Heart right ventricle (tissue), 16 donors: ENCODE measurements around the gene GAL3ST1. TPM values are rescaled to one million over a fixed set of nuclear protein-coding genes. Genes with fewer than 3 reads are reported as not detected.

Source experiments
- ATAC-seq, 8 donors: fragments of 200-7000 bp; cut with Tn5 transposase; one replicate each; pipeline ENCODE4 v1.9.1; 2020; ENCODE audit warnings: mild to moderate bottlenecking in 8 of 8, moderate library complexity in 8 of 8, moderate number of reproducible peaks in 1 of 8
- DNase-seq, 2 donors: peaks; one replicate each; pipeline ENCODE4 v3.0.0-alpha.2; 2020
- H3K27ac ChIP-seq, 10 donors: fragments of 200-600 bp; sonication (generic) in 2 of 10; one replicate each; pipeline versions ENCODE4 v1.5.0 to v1.8.0; 2020 to 2022; ENCODE audit warnings: mild to moderate bottlenecking in 3 of 10
- H3K27me3 ChIP-seq, 7 donors: fragments of 200-600 bp; one replicate each; pipeline ENCODE4 v1.8.0; 2021 to 2022; ENCODE audit warnings: mild to moderate bottlenecking in 2 of 7
- H3K36me3 ChIP-seq, 9 donors: fragments of 200-600 bp; sonication (generic) in 1 of 9; one replicate each; pipeline versions ENCODE4 v1.5.0 to v1.8.0; 2020 to 2022; ENCODE audit warnings: mild to moderate bottlenecking in 2 of 9
- H3K4me1 ChIP-seq, 9 donors: fragments of 200-600 bp; sonication (generic) in 1 of 9; one replicate each; pipeline versions ENCODE4 v1.5.0 to v1.8.0; 2020 to 2022; ENCODE audit warnings: mild to moderate bottlenecking in 4 of 9
- H3K4me3 ChIP-seq, 10 donors: fragments of 200-600 bp; sonication (generic) in 2 of 10; one replicate each; pipeline versions ENCODE4 v1.5.0 to v1.8.0; 2020 to 2022; ENCODE audit warnings: mild to moderate bottlenecking in 7 of 10, moderate library complexity in 2 of 10
- H3K9me3 ChIP-seq, 11 donors: fragments of 200-600 bp in 10 of 11; sonication (generic) in 2 of 11; one replicate each; pipeline versions ENCODE4 v1.5.0 to v1.8.0; 2013 to 2022; ENCODE audit warnings: mild to moderate bottlenecking in 2 of 11, control low read depth in 1 of 11, moderate library complexity in 1 of 11
- CTCF ChIP-seq, 9 donors: fragments of 200-600 bp; sonication (generic) in 2 of 9; IDR thresholded peaks; one replicate each; pipeline versions ENCODE4 v1.5.0 to v1.8.0; 2021 to 2022; ENCODE audit warnings: antibody characterized with exemption in 9 of 9, mild to moderate bottlenecking in 5 of 9, moderate library complexity in 1 of 9
- WGBS, 2 donors: extraction: QIAGEN DNeasy Blood & Tissue Kit; methylation state at CpG; one replicate each; pipeline ENCODE4 v1.1.7; 2013; ENCODE audit warnings: inconsistent platforms in 1 of 2; 5-methylcytosine and 5-hydroxymethylcytosine counted together
- intact Hi-C, 10 donors: fragments of 100-400 bp; cut with DNase I; formaldehyde crosslinking; loops; one replicate each; pipeline versions ENCODE4 v1.11.1 to v1.14.2; 2022
- polyA plus RNA-seq, 2 donors: library from polyadenylated mRNA; stranded (reverse); fragments of 200-250 nt; gene quantifications; one replicate each; pipeline ENCODE4 v1.2.3, GENCODE V29; 2013
- total RNA-seq, 10 donors: library from RNA; stranded (reverse); fragmentation: NEBNext Ultra II Directional in 3 of 10; extraction: Animal tissue kit (Norgen Biotek cat#: 25700) in 3 of 10; gene quantifications; one replicate each; pipeline versions ENCODE4 v1.2.1 to v1.2.4, GENCODE V29; 2021 to 2023
- donor health status: Arrhythmogenic right ventricular cardiomyopathy.
- donor health status: ischemic (EF 13 %, LVEDD 7.1; RV severe dilation, severe dysfunction).
- donor health status: healthy with polysubstance abuse.
- donor health status: DM: no; HTN: yes; CAD: no.
- donor health status: DM: no; HTN: no; CAD: no.
- donor health status: ischemic (EF 25% LVEDD 6.9; RV normal size, moderate dysfunction).
- donor health status: ischemic (EF 25% LVEDD 5.7; RV mildly dilated, moderate dysfunction).
- donor health status: healthy.
- donor health status: DM: yes; HTN: yes; CAD: no.
- donor health status: Ischemic cardiomyopathy.
- donor health status: ischemic (EF 35%, LVEDD 5.7; RV mildly dilated, moderate dysfunction).
- donor health status: nonischemic (EF 11% LVEDD 7.7; RV severe dilation, severe dysfunction).
- donor health status: DM: yes; HTN: yes; CAD: no.
- donor health status: PGD.
- donor health status: ischemic (EF 29% LVEDD 5.4; RV normal size, mild dysfunction).
- donor health status: nonischemic (EF 23%, LVEDD 6.1; RV moderate dilation, normal function).

GAL3ST1 gene
- total and polyA plus RNA-seq, 12 donors, result 0.22 to 0.49 (median 0.28) TPM; not detected in 8

- H3K9me3 ChIP-seq, result no peaks in the 10 kb centered on the region
- ATAC-seq (peak; percentile 18 to 74 (median 69)), DNase-seq (peak; percentile 9 to 47)
- WGBS, 2 donors, result 39 to 43% methylated on average over 12 of the region's 12 CpGs
- H3K27ac ChIP-seq, result peak overlapping the region in 1 of 10 donors; percentile 12
- H3K36me3 ChIP-seq, result peaks cover 9 to 48% (median 39%) of the 10 kb centered on the region in 9 donors
- H3K4me3 ChIP-seq, result peak overlapping the region in 1 of 10 donors; percentile 13
- H3K27me3 ChIP-seq, result peaks cover 0 to 18% (median 0%) of the 10 kb centered on the region in 7 donors
- intact Hi-C loops, result no loop called here
- peak in 1 of 9 donors; percentile 13 for TF ChIP-seq CTCF (IDR thresholded peaks at IDR 0.05)
- peaks cover 0 to 18% (median 13%) of the 10 kb centered on the region in 9 donors for H3K4me1 ChIP-seq
These were observed 669 bp upstream of the GAL3ST1 start for GRCh38 chr22:30574997-30575671.

DNA sequence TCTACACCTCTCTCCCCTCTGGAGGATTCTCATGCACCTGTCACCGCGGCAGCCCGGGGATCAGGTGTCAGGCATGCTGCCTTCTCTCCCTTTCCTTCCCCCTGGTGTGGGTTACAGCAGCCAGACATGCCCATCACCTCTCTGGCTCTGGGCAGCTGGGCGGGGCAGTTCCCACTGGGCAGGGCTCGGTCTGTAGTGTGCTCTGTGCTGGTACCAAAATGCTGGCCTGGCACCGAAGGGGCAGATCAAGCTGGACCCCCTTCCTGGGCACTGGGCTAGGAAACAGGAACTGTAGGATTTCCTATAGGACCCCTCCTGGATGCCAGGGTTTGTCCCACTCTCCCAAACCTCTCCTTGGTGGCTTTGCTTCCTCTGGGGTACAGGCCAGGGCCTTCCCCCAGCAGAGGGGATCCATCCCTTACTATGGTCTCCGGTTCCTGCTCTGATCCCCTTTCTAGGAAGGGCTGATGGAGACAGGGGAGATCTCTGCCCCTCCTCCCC lies 821 bp downstream of the GAL3ST1 start:
- no peak for TF ChIP-seq CTCF (IDR thresholded peaks at IDR 0.05)
- peaks cover 0 to 18% (median 3%) of the 10 kb centered on the region in 7 donors for H3K27me3 ChIP-seq
- DNase-seq (no peak), ATAC-seq (peak in 1 of 8 donors; percentile 5)
- H3K9me3 ChIP-seq, result no peaks in the 10 kb centered on the region
- intact Hi-C loops, result no loop called here
- WGBS, 2 donors, result 54 to 56% methylated on average over 7 of the region's 7 CpGs
- H3K36me3 ChIP-seq, result peaks cover 0 to 33% (median 26%) of the 10 kb centered on the region in 9 donors
- H3K4me1 ChIP-seq, result peaks cover 0 to 18% (median 13%) of the 10 kb centered on the region in 9 donors
- no peak overlapping the region for H3K4me3 ChIP-seq
- H3K27ac ChIP-seq, result no peak overlapping the region

DNA sequence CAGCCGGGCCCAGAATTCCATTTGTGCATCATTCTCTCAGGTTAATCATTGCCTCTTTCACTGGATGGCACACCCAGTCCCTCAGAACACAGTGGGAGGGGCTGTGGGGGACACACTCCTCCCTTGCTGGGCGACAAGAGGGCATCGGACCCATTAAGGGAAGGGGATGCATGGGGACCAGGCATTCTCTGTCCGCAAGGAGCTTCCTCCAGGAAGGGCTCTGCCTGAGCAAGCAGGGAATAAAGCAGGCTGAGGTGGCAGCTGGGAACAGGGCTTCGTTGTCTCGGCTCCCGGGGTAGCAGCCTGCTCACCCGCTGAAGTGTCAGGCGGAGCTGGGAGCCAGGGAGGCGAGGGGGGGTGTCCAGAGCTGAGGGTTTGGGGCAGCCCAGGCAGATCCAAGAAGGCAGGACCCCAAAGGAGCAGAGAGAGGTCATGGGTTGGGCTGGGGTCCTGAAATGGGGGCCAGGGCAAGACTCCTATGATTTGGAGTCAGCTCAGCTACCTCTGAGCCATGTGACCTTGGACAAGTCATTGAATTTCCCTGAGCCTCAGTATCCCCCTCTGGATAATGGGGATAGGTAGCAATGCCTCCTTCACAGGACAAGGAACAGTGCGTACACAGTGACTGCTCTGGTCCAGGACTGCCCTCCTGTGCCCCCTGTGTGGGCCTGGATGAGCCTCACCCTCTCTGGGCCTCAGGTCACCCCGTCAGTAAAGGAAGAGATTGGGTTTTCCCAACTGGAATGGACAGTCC lies 1.4 kb downstream of the GAL3ST1 start:
- Histone ChIP-seq H3K4me3 (no peak overlapping the region), H3K27me3 (peaks cover 0 to 18% (median 3%) of the 10 kb centered on the region in 7 donors), H3K36me3 (peaks cover 0 to 27% (median 19%) of the 10 kb centered on the region in 9 donors), H3K9me3 (no peaks in the 10 kb centered on the region), H3K27ac (no peak overlapping the region), H3K4me1 (peaks cover 0 to 18% (median 13%) of the 10 kb centered on the region in 9 donors)
- no peak for TF ChIP-seq CTCF (IDR thresholded peaks at IDR 0.05)
- 38 to 44% methylated on average over 12 of the region's 12 CpGs for WGBS, 2 donors
- intact Hi-C loops, result no loop called here
- ATAC-seq (no peak), DNase-seq (no peak)

DNA sequence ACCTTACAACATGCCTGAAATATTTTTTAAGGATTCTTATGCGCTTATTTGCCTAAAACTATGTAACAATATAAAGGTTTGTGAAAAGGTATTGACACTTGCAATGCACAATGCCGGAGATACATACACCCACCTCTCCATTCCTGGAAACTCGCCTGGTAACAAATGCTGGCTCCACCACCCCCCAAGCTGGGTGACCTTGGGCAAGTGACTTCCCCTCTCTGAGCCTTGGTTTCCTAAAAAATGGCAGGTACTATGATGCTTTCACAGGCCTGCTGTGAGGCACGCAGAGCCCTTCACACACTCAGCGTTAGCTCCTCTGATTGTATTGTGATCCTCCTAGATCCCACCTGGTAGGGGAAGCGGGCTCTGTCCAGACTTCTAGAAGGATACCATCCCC lies 2.3 kb downstream of the GAL3ST1 start:
- Histone ChIP-seq H3K27ac (no peak overlapping the region), H3K36me3 (peaks cover 0 to 19% (median 15%) of the 10 kb centered on the region in 9 donors), H3K9me3 (no peaks in the 10 kb centered on the region), H3K27me3 (peaks cover 0 to 22% (median 8%) of the 10 kb centered on the region in 7 donors), H3K4me3 (no peak overlapping the region), H3K4me1 (peaks cover 0 to 18% (median 13%) of the 10 kb centered on the region in 9 donors)
- TF ChIP-seq CTCF (IDR thresholded peaks at IDR 0.05), result no peak
- 70 to 84% methylated on average over 6 of the region's 6 CpGs for WGBS, 2 donors
- intact Hi-C loops, result no loop called here
- no peak for ATAC-seq
- DNase-seq, result no peak
